SK-N-MC (cell line): Measurements from ENCODE around the gene LRG1.

Source experiments
- DNase-seq: peaks from one replicate; pipeline ENCODE4 v3.0.0-alpha.2; 2011; ENCODE audit warnings: low read depth, low spot score
- H3K27ac ChIP-seq: fragments of 200-600 bp; sonication (generic); 2 replicates; pipeline ENCODE4 v1.5.1; 2016; ENCODE audit warnings: mixed run types
- H3K36me3 ChIP-seq: fragments of 200-600 bp; sonication (generic); 2 replicates; pipeline ENCODE4 v1.6.1; 2017; ENCODE audit warnings: antibody characterized with exemption, low read length, mixed read lengths; ENCODE audit not compliant: insufficient read depth
- H3K4me3 ChIP-seq: fragments of 200-600 bp; sonication (generic); 2 replicates; pipeline ENCODE4 v1.5.1; 2016
- H3K9ac ChIP-seq: fragments of 200-600 bp; sonication (generic); 2 replicates; pipeline ENCODE4 v1.8.0; 2017; ENCODE audit warnings: mixed run types, mixed read lengths; ENCODE audit not compliant: insufficient read length
- H3K9me3 ChIP-seq: fragments of 200-600 bp; sonication (generic); 2 replicates; pipeline ENCODE4 v1.6.1; 2017; ENCODE audit warnings: low read depth, mild to moderate bottlenecking, antibody characterized with exemption, low read length, moderate library complexity, mixed read lengths
- EZH2 ChIP-seq: fragments of 200-600 bp; sonication (generic); IDR thresholded peaks from one replicate; pipeline ENCODE4 v1.6.1; 2017; ENCODE audit warnings: antibody characterized with exemption
- FOXP2 ChIP-seq: optimal IDR thresholded peaks from 2 replicates; pipeline ENCODE3; 2011; ENCODE audit warnings: mild to moderate bottlenecking, moderate library complexity; ENCODE audit not compliant: insufficient read depth; ENCODE audit errors: extremely low read length, control extremely low read depth
- POLR2AphosphoS5 ChIP-seq: IDR thresholded peaks from 2 replicates; pipeline ENCODE4 v1.6.1; 2012; ENCODE audit warnings: mild to moderate bottlenecking, low read depth, low read length, borderline replicate concordance

The LRG1 gene

DNA sequence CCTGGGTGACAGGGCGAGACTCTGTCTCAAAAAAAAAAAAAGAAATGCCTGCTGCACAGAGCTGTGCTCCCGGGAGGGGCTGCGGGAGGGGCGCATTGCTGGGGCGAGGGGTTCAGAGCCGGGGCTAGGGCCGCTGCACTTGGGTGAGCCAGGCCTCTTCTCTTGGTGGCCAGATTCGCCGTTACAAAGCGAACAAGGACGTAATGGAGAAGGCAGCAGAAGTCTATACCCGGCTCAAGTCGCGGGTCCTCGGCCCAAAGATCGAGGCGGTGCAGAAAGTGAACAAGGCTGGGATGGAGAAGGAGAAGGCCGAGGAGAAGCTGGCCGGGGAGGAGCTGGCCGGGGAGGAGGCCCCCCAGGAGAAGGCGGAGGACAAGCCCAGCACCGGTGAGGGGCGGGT lies 40.5 kb downstream of the LRG1 start:
- Histone ChIP-seq H3K9ac (no peak overlapping the region), H3K36me3 (peaks cover 6% of the 10 kb centered on the region; the same call in 1 of the 2 replicates), H3K9me3 (no peaks in the 10 kb centered on the region), H3K4me3 (no peak overlapping the region), H3K27ac (no peak overlapping the region)
- DNase-seq, result no peak
- TF ChIP-seq POLR2AphosphoS5, result no peak
- TF ChIP-seq EZH2, result no peak
- TF ChIP-seq FOXP2, result no peak

DNA sequence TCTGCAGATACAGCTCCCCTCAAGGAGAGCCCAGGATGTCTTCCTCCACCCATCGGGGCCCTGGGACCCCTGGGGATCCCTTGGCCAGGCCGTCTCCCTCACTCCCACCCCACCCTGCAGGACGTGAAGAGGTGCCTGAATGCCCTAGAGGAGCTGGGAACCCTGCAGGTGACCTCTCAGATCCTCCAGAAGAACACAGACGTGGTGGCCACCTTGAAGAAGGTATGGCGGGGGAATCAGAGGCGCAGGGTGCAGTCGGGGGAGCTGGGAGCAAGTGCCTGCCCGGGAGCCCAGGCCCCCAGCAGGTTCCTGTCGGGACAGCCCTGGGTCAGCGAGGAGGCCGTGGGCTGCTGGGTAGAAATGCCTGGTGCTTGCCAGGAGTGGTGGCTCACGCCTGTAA lies 41.1 kb downstream of the LRG1 start:
- H3K9ac ChIP-seq, result no peak overlapping the region
- no peaks in the 10 kb centered on the region for H3K9me3 ChIP-seq
- peaks cover 6% of the 10 kb centered on the region; the same call in 1 of the 2 replicates for H3K36me3 ChIP-seq
- no peak for TF ChIP-seq POLR2AphosphoS5
- TF ChIP-seq EZH2, result no peak
- no peak for TF ChIP-seq FOXP2
- no peak overlapping the region for H3K27ac ChIP-seq
- DNase-seq, result no peak
- no peak overlapping the region for H3K4me3 ChIP-seq

DNA sequence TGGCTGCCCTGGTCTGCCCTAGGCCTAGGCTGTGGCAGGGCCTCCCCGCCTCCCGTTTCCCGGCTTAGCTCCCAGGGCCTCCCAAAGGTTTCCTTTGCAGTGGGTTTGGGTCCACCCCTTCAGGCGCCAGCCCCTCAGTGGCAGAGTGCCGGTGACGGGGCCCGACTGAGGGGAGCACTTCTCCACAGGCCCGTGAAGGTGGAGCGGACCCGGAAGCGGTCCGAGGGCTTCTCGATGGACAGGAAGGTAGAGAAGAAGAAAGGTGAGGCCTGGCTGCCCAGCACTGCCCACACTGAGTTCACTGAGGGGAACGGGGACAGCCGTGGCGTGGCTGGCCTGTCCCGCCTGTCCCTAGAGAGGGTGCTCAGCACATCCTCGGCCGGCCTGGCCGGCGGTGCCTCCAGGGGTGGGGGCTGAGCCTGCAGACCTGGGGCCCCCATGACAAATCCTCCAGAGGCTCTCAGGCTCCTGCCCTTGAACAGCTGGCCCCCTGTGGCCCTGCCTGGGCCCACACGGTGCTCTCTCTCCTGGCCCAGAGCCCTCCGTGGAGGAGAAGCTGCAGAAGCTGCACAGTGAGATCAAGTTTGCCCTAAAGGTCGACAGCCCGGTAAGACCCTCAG lies 42.0 kb downstream of the LRG1 start:
- Histone ChIP-seq H3K4me3 (no peak overlapping the region), H3K27ac (no peak overlapping the region), H3K9ac (no peak overlapping the region), H3K36me3 (peaks cover 6% of the 10 kb centered on the region; the same call in 1 of the 2 replicates), H3K9me3 (no peaks in the 10 kb centered on the region)
- TF ChIP-seq EZH2 (no peak), POLR2AphosphoS5 (no peak), FOXP2 (no peak)
- no peak for DNase-seq

DNA sequence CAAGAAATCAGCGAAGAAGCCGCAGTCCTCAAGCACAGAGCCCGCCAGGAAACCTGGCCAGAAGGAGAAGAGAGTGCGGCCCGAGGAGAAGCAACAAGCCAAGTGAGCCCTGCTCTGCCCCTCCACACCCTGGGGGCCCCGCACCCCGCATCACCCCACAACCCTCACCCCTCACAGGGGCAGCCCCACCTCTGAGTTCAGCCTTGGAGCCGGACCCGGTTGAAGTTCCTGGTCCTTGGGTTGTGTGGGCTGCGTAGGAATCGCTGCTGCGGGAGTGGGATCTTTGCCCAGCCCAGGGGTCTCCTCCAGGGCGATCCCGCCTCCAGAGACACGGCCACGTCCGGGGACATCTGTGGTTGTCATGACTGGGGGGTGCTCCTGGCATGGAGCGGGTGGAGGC lies 43.5 kb downstream of the LRG1 start:
- H3K36me3 ChIP-seq, result peaks cover 17% of the 10 kb centered on the region; the same call in 1 of the 2 replicates
- H3K9me3 ChIP-seq, result no peaks in the 10 kb centered on the region
- no peak overlapping the region for H3K27ac ChIP-seq
- H3K4me3 ChIP-seq, result no peak overlapping the region
- no peak for DNase-seq
- TF ChIP-seq EZH2 (no peak), POLR2AphosphoS5 (no peak), FOXP2 (no peak)
- H3K9ac ChIP-seq, result no peak overlapping the region

DNA sequence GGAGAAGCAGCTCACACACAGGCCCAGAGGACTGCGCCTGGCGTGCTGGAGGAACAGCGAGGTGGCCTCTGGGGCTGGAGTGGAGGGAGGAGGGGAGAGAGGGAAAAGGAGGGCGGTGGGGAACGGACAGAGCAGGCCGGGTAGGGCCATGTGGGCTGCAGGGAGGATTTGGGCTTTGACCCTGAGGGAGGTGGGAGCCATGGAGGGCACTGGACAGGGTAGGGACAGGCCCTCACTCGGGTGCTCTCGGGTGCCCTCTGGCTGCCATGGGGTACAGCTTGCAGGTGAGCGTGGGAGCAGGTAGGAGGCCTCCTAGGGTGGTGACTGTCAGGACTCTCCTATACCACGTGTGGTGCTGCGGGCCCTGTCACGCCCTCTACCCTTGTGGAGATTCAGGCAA lies 44.4 kb downstream of the LRG1 start:
- Histone ChIP-seq H3K9ac (no peak overlapping the region), H3K9me3 (no peaks in the 10 kb centered on the region), H3K36me3 (peaks cover 17% of the 10 kb centered on the region; the same call in 1 of the 2 replicates), H3K27ac (no peak overlapping the region), H3K4me3 (no peak overlapping the region)
- no peak for TF ChIP-seq FOXP2
- no peak for TF ChIP-seq EZH2
- TF ChIP-seq POLR2AphosphoS5, result no peak
- DNase-seq, result no peak

DNA sequence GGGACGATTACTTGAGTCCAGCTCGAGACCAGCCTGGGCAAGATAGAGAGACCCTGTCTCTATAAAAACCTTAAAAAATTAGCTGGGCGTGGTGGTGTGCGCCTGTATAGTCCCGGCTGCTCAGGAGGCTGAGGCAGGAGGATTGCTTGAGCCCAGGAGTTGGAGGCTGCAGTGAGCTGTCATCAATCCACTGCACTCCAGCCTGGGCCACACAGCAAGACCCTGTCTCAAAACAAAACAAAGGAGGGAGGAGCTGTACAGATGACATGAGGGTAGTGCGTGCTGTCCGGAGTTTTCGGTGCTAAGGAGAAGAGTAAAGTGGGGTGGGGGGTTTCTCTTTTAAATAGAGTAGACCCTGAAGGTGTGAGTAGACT lies 45.2 kb downstream of the LRG1 start:
- H3K36me3 ChIP-seq, result peaks cover 17% of the 10 kb centered on the region; the same call in 1 of the 2 replicates
- H3K4me3 ChIP-seq, result no peak overlapping the region
- no peak for DNase-seq
- H3K27ac ChIP-seq, result no peak overlapping the region
- no peaks in the 10 kb centered on the region for H3K9me3 ChIP-seq
- H3K9ac ChIP-seq, result no peak overlapping the region
- no peak for TF ChIP-seq EZH2
- no peak for TF ChIP-seq FOXP2
- no peak for TF ChIP-seq POLR2AphosphoS5

DNA sequence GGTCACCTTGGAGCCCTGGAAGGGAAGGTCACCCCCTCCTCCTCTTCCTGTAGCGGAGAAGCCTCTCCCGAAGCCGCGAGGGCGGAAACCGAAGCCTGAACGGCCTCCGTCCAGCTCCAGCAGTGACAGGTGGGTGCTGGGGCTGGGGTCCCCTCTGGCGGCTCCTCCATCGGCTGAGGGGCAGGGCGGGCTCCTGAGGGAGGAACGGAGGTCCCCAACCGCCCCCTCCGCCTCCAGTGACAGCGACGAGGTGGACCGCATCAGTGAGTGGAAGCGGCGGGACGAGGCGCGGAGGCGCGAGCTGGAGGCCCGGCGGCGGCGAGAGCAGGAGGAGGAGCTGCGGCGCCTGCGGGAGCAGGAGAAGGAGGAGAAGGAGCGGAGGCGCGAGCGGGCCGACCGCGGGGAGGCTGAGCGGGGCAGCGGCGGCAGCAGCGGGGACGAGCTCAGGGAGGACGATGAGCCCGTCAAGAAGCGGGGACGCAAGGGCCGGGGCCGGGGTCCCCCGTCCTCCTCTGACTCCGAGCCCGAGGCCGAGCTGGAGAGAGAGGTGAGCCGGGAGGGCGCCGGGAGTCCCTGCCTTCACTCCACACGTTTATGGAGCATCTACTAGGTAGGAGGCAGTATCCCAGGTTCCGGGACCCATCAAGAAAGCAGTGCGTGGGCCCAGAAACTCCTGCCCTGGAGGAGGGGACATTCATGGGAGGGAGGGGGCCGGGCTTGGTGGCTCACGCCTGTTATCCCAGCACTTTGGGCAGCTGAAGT lies 45.7 kb downstream of the LRG1 start:
- peaks cover 17% of the 10 kb centered on the region; the same call in 1 of the 2 replicates for H3K36me3 ChIP-seq
- no peak overlapping the region for H3K4me3 ChIP-seq
- no peak overlapping the region for H3K27ac ChIP-seq
- H3K9ac ChIP-seq, result no peak overlapping the region
- DNase-seq, result no peak
- no peaks in the 10 kb centered on the region for H3K9me3 ChIP-seq
- TF ChIP-seq EZH2 (no peak), POLR2AphosphoS5 (no peak), FOXP2 (no peak)

DNA sequence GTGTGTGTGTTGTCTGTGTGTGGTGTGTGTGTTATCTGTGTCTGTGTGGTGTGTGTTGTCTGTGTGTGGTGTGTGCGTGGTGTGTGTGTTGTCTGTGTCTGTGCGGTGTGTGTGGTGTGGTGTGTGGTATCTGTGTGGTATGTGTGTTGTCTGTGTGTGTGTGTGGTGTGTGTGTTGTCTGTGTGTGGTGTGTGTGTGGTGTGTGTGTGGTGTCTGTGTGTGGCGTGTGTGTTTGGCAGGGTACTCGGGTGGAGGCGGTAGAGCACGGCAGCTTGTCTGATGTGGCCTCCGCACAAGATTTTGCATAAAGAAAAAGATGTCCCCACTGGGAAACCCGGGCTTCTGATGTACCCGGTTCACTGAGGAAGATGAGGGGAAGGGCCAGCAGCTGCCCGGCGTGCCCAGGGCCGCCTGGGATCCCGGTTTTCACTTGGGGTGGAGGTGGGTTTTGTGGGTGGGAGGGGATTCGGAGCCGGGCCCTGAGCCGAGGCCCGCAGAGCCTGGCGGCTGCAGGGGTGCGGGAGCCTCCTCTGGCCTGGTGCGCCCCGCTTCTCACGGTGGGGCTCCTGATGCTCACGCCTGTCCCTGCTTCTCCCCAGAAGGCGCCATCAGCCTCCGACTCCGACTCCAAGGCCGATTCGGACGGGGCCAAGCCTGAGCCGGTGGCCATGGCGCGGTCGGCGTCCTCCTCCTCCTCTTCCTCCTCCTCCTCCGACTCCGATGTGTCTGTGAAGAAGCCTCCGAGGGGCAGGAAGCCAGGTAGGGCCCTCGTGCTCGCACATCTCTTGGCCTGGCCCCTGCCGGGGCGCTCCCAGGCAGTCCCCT lies 46.5 kb downstream of the LRG1 start:
- no peak for DNase-seq
- no peaks in the 10 kb centered on the region for H3K9me3 ChIP-seq
- H3K36me3 ChIP-seq, result peaks cover 17% of the 10 kb centered on the region; the same call in 1 of the 2 replicates
- H3K4me3 ChIP-seq, result no peak overlapping the region
- no peak overlapping the region for H3K9ac ChIP-seq
- TF ChIP-seq EZH2 (no peak), POLR2AphosphoS5 (no peak), FOXP2 (no peak)
- no peak overlapping the region for H3K27ac ChIP-seq
